ENCODE results near the gene CST9.
"Not testable (repeated sequence)": the region's sequence is repeated elsewhere in the genome, so short reads cannot be mapped to it uniquely, and the experiment has no call there.

The CST9 gene

GRCh38 chr20:23601715-23602114 is 4.0 kb downstream of the CST9 start:
- ATAC-seq = no peak
- Mint-ChIP-seq H3K4me1 (peaks cover 2% of the 10 kb centered on the region), H3K27me3 (no peaks in the 10 kb centered on the region), H3K4me3 (no peak overlapping the region), H3K27ac (no peak overlapping the region), H3K36me3 (ENCODE audit: low read depth) (no peaks in the 10 kb centered on the region), H3K9me3 (no peaks in the 10 kb centered on the region)
- no peak for DNase-seq

DNA sequence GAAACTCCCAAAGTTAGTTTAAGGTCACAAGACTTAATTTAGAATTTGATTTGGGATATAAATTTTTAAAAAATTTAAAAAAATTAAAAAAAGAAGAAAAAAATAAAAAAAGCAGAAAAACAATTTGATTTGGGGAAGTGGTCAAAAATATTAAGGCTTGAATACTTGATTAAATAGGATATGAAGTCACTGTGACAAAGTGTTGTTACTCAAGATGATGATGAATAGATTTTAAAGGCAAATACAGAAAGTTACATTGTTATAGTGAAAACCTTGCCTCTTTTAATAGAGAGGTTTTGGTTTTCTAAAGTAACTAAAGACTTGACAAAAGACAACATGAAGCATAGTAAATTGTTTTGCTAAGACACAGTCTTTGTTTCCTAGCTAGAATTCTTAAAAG is 7.2 kb downstream of the CST9 start:
- Mint-ChIP-seq H3K27me3 (no peaks in the 10 kb centered on the region), H3K27ac (no peak overlapping the region), H3K4me1 (no peaks in the 10 kb centered on the region), H3K36me3 (ENCODE audit: low read depth) (no peaks in the 10 kb centered on the region), H3K9me3 (no peaks in the 10 kb centered on the region), H3K4me3 (no peak overlapping the region)
- ATAC-seq = no peak
- DNase-seq = no peak

- ATAC-seq (no peak), DNase-seq (no peak)
- H3K27me3 Mint-ChIP-seq = no peaks in the 10 kb centered on the region
- no peak overlapping the region for H3K27ac Mint-ChIP-seq
- no peaks in the 10 kb centered on the region for H3K9me3 Mint-ChIP-seq
- H3K36me3 Mint-ChIP-seq (ENCODE audit: low read depth) = no peaks in the 10 kb centered on the region
- H3K4me1 Mint-ChIP-seq = no peaks in the 10 kb centered on the region
- H3K4me3 Mint-ChIP-seq = no peak overlapping the region
Observed at GRCh38 chr20:23596579-23597250, 9.0 kb downstream of the CST9 start.

GRCh38 chr20:23595941-23596340 is 9.8 kb downstream of the CST9 start:
- Mint-ChIP-seq H3K36me3 (ENCODE audit: low read depth) (no peaks in the 10 kb centered on the region), H3K4me1 (no peaks in the 10 kb centered on the region), H3K27me3 (no peaks in the 10 kb centered on the region), H3K27ac (no peak overlapping the region), H3K9me3 (no peaks in the 10 kb centered on the region), H3K4me3 (no peak overlapping the region)
- ATAC-seq (no peak), DNase-seq (no peak)

DNA sequence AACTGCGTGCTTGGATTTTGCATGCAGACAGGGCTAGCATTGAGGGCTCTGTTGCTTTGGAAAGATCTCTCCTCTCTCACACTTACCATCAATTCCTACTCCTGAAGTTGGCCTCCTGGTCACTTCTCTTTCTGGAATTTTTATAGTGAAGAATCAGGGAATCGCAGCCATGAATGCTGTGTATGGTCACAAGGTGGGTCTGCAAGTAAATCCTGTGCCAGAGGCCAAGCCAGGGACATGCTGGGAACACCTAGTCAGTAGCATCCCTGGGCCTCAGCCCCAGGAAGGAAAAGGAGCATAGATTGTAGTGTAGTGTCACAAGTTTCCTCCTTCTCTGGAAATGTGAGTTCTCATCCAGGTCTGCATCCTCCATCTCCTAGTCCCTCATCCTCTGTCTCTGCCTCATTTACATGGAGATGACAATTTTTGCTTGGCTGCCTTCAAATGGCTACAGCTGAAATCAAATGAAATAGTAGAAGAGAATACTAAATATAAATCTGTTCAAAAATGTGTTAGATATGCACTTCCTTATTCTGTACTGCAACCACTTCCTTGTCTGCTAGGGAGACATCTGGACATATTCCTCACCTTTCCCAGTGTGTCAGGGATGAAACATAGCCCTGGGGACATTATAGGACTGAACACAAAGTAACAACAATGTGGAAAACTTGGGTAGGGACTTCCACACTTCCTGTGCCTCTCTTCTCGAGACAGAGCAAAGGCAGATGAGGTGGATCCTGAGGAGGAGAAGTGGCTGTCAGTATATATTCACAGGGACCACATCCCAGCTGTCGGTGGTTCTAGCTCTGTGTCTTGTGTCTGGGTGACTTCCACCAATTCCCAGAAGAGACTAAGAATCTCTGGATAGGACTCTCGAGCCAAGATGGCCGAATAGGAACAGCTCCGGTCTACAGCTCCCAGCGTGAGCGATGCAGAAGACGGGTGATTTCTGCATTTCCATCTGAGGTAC is 17.0 kb downstream of the CST9 start:
- Mint-ChIP-seq H3K36me3 (ENCODE audit: low read depth) (no peaks in the 10 kb centered on the region), H3K27ac (no peak overlapping the region), H3K4me1 (peaks cover 3% of the 10 kb centered on the region), H3K27me3 (peaks cover 2% of the 10 kb centered on the region), H3K9me3 (no peaks in the 10 kb centered on the region), H3K4me3 (no peak overlapping the region)
- no peak for ATAC-seq
- DNase-seq = no peak

DNA sequence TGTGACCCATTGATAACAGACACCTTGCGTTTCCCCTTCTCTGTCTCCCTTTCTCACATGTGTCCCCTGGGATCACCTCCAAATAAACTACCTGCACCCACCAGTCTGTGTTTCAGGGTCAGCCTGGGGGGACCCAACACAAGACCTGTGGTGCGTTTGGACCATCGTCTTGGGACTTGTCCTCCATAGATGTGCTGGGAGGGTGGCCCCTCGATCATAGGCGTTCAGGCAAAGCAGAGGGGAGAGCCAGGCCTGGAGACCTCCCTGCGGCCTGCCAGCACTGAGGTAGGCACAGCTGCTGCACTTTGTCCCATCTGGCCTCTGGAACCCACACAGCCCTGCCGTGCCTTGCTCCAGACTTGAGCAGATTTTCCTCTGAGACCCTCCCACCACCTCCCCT is 18.1 kb downstream of the CST9 start:
- no peak for ATAC-seq
- Mint-ChIP-seq H3K27me3 (peaks cover 5% of the 10 kb centered on the region), H3K9me3 (no peaks in the 10 kb centered on the region)

DNA sequence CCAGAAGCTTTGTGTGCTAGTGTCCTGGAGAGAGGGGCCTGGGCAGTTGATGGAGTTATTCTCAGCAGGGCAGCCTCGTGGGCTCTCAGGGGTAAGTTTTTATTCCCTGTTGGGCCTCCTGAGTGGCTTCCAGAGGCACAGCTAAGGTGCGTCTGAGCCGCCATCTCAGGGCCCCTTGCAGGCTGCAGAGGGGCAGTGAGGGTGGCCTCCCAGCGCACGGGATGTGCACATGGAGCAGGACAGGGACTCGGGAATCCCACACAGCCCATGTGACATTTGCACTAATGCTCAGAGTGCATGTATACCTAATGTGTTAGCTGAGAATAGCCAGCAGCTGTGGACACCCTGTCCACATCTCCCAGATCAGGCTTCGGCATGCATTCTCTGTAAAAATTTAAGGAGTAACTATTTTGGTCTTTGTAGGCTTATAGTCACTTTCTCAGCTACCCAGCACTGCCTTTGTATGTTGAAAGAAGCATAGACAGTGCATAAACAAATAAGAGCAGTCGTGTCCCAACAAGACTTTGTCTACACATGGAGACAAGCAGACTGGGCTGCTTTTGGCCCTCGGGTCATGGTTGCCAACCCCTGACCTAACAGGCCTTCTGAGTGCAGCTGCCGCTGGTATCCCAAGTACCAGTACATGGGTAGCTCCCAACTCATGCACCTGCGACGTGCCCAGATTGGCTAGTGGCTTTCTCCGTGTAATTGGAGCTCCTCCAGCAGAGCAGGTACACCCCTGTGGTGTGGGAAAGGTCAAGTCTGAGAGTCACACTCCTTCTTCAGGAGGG is 18.8 kb downstream of the CST9 start:
- ATAC-seq = no peak
- Mint-ChIP-seq H3K27ac (no peak overlapping the region), H3K4me3 (no peak overlapping the region), H3K9me3 (no peaks in the 10 kb centered on the region), H3K27me3 (peaks cover 5% of the 10 kb centered on the region), H3K4me1 (peaks cover 3% of the 10 kb centered on the region), H3K36me3 (ENCODE audit: low read depth) (no peaks in the 10 kb centered on the region)
- no peak for DNase-seq

More for the DNA sequence above, 18.1 kb downstream of the CST9 start:
- Mint-ChIP-seq H3K4me3 (no peak overlapping the region), H3K36me3 (ENCODE audit: low read depth) (no peaks in the 10 kb centered on the region), H3K4me1 (peaks cover 3% of the 10 kb centered on the region), H3K27ac (no peak overlapping the region)
- DNase-seq = no peak

DNA sequence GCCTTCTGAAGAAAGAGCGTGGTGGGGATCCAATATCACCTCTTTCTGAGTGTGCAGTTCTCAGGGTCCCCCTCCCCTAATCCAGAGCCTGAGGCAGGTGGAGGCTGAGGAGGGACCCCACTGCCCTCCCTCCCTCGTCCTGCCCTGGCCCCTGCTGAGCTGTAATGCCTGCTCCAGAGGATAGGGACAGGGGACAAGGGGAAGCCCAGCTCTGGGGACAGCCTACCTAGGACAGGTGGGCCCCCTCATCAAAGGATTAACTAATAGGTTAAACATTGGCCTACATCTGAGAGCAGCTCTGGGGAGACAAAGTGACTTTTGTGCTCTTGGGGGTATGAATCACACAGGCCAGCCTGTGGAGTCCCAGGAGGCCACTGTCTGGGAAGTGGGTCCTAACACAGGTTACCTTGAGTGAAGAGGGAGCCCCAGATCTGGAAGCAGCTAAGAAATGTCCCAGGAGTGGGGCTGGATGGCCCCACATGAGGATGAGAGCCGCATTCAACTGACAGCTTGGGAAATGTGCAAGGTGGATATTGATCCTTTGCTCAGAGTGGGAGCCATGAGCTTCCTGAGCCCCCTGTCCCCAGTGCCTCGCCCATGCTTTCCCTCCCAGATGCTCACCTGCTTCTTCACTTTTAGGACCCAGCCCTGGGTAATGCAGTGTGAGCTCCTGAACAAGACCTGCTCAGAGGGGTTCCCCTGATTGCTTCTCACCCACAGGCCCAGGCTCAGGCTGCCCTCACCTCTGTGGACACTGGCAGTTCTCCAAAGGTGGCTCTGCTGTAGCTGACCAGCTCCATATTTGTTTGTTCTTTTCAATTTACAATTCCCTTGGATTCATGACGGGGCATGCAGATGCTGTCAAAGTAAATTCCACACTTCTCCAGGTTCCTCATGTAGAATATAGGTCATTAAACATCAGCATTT is 19.6 kb downstream of the CST9 start:
- Mint-ChIP-seq H3K27me3 (peaks cover 11% of the 10 kb centered on the region), H3K9me3 (no peaks in the 10 kb centered on the region), H3K36me3 (ENCODE audit: low read depth) (no peaks in the 10 kb centered on the region), H3K4me3 (no peak overlapping the region), H3K27ac (no peak overlapping the region), H3K4me1 (peaks cover 3% of the 10 kb centered on the region)
- DNase-seq = no peak
- ATAC-seq = no peak

DNA sequence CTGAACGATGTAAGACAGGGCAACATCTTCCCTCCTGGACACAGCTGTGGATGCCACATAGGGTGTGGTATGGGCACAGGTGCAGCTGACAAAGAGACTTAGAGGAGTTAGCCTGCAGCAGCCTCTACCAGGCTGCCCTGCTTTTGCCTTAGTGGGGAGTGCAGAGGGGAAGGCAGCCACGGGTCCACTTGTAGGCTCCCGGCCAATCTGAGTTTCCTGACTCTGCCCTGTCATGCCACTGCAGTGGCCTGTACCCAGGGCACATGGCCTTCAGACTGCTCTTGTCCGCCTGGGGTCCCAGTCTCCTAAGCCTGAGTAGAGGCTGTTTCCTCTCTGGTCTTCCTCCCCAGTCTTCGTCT is 20.3 kb downstream of the CST9 start:
- H3K36me3 Mint-ChIP-seq (ENCODE audit: low read depth) = no peaks in the 10 kb centered on the region
- ATAC-seq = no peak
- no peaks in the 10 kb centered on the region for H3K9me3 Mint-ChIP-seq
- peaks cover 3% of the 10 kb centered on the region for H3K4me1 Mint-ChIP-seq
- DNase-seq = no peak
- no peak overlapping the region for H3K27ac Mint-ChIP-seq
- H3K4me3 Mint-ChIP-seq = no peak overlapping the region
- H3K27me3 Mint-ChIP-seq = peaks cover 14% of the 10 kb centered on the region

- Mint-ChIP-seq H3K27ac (no peak overlapping the region), H3K4me1 (peaks cover 3% of the 10 kb centered on the region), H3K36me3 (ENCODE audit: low read depth) (no peaks in the 10 kb centered on the region), H3K27me3 (peaks cover 16% of the 10 kb centered on the region), H3K4me3 (no peak overlapping the region), H3K9me3 (no peaks in the 10 kb centered on the region)
- ATAC-seq = no peak
- DNase-seq = no peak
Observed at GRCh38 chr20:23584434-23585199, 21.1 kb downstream of the CST9 start.

- Mint-ChIP-seq H3K27me3 (peaks cover 14% of the 10 kb centered on the region), H3K36me3 (ENCODE audit: low read depth) (no peaks in the 10 kb centered on the region), H3K4me1 (no peaks in the 10 kb centered on the region), H3K9me3 (no peaks in the 10 kb centered on the region), H3K27ac (no peak overlapping the region), H3K4me3 (no peak overlapping the region)
- DNase-seq (no peak), ATAC-seq (no peak)
Observed at GRCh38 chr20:23583526-23583925, 22.2 kb downstream of the CST9 start.

DNA sequence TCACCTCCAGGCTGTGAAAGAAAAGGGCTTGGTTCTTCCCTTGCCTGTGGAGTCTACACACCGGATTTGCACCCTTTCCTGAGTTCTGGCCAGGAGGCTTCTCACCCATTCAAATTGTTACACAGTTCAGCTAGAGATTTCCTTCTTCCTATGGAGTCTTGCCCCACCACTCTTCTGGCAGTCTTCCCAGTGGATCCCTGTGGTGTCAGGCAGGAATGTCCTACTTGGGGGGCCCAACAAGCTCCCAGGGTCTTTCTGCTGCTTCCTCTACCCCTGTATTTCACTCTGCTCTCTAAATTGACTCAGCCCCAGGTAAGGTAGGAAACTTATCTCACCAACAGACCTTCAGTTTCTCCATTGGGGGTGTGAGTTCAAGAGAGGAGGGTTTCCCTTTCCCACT is 23.4 kb downstream of the CST9 start:
- DNase-seq = no peak
- H3K4me1 Mint-ChIP-seq = no peaks in the 10 kb centered on the region
- ATAC-seq = no peak
- no peak overlapping the region for H3K27ac Mint-ChIP-seq
- no peaks in the 10 kb centered on the region for H3K36me3 Mint-ChIP-seq (ENCODE audit: low read depth)
- no peak overlapping the region for H3K4me3 Mint-ChIP-seq
- no peaks in the 10 kb centered on the region for H3K9me3 Mint-ChIP-seq
- peaks cover 14% of the 10 kb centered on the region for H3K27me3 Mint-ChIP-seq

- peaks cover 14% of the 10 kb centered on the region for H3K27me3 Mint-ChIP-seq
- ATAC-seq; H3K4me1 Mint-ChIP-seq; H3K4me3 Mint-ChIP-seq; H3K36me3 Mint-ChIP-seq (ENCODE audit: low read depth); DNase-seq; H3K27ac Mint-ChIP-seq; H3K9me3 Mint-ChIP-seq: not testable (repeated sequence)
Observed at GRCh38 chr20:23581833-23582232, 23.9 kb downstream of the CST9 start.
